ENCODE results near the gene AKT3.

Gene AKT3

GRCh38 chr1:243548516-243548915, 301.5 kb downstream of the AKT3 start:
- DNase-seq, result no peak

GRCh38 chr1:243547891-243548290, 302.2 kb downstream of the AKT3 start:
- no peak for DNase-seq

DNA sequence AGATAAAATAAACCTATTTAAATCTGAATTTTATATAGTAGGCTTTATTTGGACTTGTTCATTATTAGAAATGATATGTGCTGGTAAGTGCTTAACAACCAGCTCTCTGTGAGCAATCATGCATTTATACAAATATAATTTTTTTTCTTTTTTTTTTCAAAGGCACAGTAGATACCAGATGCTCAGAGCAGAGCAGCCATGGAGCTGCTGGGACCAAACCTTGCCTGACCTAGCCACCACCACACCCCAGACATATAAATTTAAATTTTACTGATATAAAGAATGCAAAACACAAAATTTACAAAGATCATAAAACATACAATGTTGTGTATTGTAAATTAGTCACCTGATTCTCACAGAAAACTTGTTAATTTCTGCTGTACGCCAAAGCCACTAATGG, 303.6 kb downstream of the AKT3 start:
- DNase-seq, result no peak

- DNase-seq, result no peak
These were observed 306.5 kb downstream of the AKT3 start for GRCh38 chr1:243543501-243543900.

- DNase-seq, result no peak
These were observed 307.2 kb downstream of the AKT3 start for GRCh38 chr1:243542739-243543415.

GRCh38 chr1:243539636-243540035, 310.4 kb downstream of the AKT3 start:
- no peak for DNase-seq

- no peak for DNase-seq
These were observed 315.0 kb downstream of the AKT3 start for GRCh38 chr1:243535014-243535413.

- no peak for DNase-seq
These were observed 320.5 kb downstream of the AKT3 start for GRCh38 chr1:243529512-243529911.

DNA sequence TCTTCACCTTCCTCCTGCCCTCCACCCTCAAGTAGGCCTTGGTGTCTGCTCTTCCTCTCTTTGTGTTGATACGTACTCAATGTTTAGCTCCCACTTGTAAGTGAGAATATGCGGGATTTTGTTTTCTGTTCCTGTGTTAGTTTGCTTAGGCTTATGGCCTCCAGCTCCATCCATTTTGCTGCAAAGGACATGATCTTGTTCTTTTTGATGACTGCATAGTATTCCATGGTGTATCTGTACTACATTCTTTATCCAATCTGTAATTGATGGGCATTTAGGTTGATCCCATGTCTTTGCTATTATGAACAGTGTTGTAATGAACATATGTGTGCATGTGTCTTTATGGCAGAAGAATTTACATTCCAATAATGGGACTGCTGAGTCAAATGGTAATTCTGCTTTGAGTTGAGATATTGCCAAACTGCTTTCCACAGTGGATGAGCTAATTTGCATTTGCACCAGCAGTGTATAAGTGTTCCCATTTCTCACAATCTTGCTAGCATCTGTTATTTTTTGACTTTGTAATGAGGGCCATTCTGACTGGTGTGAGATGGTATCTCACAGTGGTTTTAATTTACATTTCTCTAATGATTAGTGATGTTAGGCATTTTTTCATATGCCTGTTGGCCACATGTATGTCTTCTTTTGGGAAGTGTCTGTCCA, 321.5 kb downstream of the AKT3 start:
- DNase-seq, result no peak

DNA sequence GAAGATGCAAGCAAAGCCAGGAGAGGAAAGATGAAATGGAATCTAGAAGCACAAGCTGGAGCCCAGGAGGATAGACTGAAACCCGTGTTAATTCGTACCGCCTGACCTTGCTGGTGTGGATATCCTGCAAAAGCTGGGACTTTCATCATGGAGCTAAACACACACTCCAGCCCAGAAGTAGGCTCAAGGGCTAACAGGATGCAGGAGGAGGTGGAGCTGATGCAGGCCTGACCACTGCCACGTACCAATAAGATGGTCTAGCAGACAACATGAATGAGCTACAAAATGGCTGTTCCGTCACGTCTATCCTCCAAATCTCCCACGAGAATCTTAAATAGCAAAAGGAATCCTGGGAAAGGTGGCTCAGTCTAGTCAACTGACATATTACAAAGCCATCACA, 323.9 kb downstream of the AKT3 start:
- DNase-seq, result no peak

- no peak for DNase-seq
These were observed 325.0 kb downstream of the AKT3 start for GRCh38 chr1:243525085-243525487.

GRCh38 chr1:243523766-243524165, 326.3 kb downstream of the AKT3 start:
- DNase-seq, result no peak

- no peak for DNase-seq
These were observed 329.2 kb downstream of the AKT3 start for GRCh38 chr1:243520831-243521230.

DNA sequence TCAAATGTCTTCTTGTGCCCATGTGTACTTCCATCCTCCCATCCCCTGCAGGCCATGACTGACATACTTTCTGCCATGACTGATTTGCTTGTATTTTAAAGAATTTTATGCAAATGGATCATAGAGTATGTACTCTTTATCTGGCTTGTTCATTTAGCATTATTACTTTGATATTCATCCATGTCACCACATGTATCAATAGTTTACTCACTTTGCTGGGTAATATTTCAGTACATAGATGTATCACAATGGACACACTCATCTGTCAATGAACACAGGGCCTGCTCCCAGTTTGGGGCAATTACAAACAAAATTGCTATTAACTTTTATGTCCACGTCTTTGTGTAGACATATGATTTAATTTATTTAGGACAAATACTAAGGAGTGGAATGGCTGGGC, 335.1 kb downstream of the AKT3 start:
- DNase-seq, result no peak

DNA sequence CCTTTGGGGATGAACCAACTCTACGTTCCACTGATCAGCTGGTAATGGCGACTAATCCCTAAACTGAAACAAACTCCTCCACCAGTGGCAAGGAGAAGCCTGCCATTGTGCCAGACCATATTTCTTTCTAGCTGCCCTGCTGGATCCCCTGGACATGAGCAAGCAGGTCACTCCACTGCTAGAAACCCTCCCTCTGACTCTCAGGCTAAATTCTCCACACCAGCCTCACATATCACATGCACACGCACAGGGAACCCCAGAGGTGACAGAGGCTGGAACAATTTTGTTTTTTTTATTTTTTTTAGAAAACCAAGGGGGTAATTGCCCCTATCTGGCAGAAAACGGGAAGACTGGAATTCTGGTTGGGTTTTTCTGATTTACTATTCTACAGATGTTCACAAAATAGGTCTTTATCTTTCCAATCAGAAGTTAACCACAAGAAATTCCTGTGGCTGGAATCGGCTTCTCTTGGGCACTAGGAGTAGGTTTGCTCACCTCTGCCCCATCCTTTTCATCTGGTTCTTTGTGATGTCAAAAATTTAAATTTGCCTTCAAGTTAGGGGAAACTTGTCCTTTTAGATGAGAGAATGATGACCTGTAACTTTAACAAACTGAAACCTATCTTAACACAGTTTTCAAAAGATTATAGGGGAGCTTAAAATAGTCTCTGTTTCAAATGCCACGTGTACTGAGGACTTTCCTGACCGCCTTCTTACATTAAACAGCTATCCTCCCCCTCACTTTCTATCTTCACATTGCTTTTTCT, 336.1 kb downstream of the AKT3 start:
- DNase-seq, result no peak

GRCh38 chr1:243510928-243511327, 339.1 kb downstream of the AKT3 start:
- no peak for DNase-seq

DNA sequence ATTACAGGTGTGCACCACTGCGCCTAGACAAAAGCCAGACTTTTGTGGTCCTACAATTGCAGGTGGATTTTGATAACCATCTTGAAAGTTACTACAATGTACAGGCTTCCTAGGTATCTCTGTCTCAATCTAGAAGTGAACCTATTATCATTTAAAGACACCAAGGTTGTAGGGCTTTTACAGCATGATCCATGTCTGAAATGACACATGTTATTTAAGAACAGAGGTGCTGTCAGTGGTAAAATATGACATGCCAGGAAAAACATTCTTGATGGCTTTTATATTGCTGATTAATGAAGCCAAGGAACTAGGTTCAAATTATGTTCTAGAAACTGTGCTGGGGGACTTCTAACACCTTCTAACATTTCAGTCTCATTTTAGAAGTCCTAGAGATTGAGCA, 341.1 kb downstream of the AKT3 start:
- no peak for DNase-seq

DNA sequence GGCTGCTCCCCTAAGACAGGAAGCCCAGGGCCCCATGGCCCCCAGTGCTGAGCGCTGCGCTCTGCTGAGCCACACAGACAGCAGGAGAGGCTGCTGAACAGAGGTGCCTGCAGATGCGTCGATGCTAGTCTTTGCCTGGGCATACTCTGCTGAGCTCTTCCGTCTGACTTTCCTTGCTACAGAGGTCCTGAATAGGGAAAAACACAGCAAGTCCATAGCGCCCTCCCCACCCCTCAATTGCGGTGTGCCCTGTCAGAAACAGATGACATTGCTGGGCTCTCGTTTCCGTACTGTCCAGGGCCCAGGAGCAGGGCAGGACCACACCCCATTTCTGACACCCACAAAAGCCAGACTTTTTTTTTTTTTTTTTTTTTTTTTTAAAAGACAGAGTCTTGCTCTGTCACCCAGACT, 341.7 kb downstream of the AKT3 start:
- DNase-seq, result peak; percentile 44

DNA sequence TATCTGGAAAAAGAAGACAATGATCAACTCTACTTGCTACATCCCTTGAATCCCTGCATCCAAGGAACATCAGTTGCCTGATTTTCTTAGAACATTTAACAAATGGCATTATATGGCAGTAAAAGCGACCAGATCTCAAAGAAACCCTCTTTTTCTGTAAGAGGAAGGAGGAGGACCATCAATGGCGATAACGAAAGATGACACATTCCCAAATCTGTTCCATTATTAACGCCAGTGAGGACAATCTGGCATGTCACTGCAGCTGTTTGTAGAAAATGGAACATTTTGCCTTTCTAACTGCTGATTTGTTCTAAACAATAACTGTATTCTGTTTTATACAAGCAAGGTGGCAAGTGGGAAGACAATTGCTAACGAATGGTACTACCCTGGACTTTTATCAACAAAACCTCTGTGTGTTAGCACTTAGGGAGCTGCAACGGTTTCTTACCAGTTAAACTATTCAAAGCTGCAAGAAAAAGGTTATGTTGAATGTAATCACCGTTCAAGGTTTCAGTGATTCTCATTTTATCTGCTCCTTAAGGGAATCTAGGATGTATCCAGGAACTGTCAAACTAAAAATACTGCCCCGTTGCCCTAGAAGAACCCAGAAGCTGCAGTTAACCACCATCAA, 342.3 kb downstream of the AKT3 start:
- DNase-seq, result no peak

GRCh38 chr1:243507001-243507671, 342.9 kb downstream of the AKT3 start:
- DNase-seq, result no peak

DNA sequence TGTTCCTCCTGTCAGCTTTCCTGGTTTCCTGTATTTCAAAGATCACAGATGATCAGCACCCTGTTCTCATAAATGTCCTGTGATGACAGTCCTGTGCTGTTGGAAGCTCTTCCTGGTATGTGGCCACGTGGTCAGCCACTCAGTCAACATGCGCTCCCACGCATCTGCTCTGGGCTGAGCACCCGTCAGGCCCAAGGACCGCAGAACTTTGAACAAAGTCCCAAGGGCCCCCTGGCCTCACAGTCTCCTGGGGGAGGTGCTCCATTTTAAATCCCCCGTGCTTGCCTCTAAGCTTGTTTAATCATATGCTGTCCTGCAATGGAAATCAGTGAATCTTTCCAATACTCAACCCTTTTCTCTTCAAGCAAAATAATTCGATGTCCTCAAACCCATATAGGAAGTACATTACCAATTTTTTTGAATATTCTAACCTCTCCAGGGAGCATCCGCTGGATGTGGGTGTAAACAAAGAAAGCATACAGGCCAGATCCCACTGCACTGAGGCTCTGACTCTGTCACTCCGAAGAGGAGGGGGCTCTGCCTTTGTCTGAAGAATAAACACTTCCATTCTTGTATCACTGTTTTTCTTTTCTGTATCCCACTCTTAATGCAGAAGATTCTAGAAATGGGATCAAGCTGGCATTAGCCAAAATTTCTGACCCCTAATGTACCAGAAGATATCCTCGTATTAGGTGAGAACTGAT, 343.9 kb downstream of the AKT3 start:
- DNase-seq, result no peak

- no peak for DNase-seq
These were observed 346.9 kb downstream of the AKT3 start for GRCh38 chr1:243503155-243503554.

Data from CD4-positive, alpha-beta T cell treated with Interleukin-10 for 1 hour (primary cell).